ENCODE results near the gene RGS7BP. TPM values are rescaled to one million over a fixed set of nuclear protein-coding genes. Genes with fewer than 3 reads are reported as not detected.

RGS7BP gene
- total and polyA plus RNA-seq, 5 experiments from 2014 or later = not detected

GRCh38 chr5:64615895-64616294 is 110.1 kb downstream of the RGS7BP start:
- POLR2A ChIA-PET = no interaction called here
- DNase-seq (no peak), ATAC-seq (no peak)
- Mint-ChIP-seq H3K4me3 (no peak overlapping the region), H3K4me1 (no peaks in the 10 kb centered on the region), H3K9me3 (no peaks in the 10 kb centered on the region), H3K27ac (no peak overlapping the region), H3K36me3 (no peaks in the 10 kb centered on the region), H3K27me3 (peaks cover 4 to 18% (median 12%) of the 10 kb centered on the region in 5 donors)

GRCh38 chr5:64619609-64620008 is 113.8 kb downstream of the RGS7BP start:
- no peaks in the 10 kb centered on the region for H3K36me3 Mint-ChIP-seq
- no peak overlapping the region for H3K4me3 Mint-ChIP-seq
- no peak overlapping the region for H3K27ac Mint-ChIP-seq
- H3K4me1 Mint-ChIP-seq = no peaks in the 10 kb centered on the region
- ATAC-seq (no peak), DNase-seq (no peak)
- POLR2A ChIA-PET = no interaction called here
- H3K27me3 Mint-ChIP-seq = peaks cover 20 to 51% (median 24%) of the 10 kb centered on the region in 5 donors
- H3K9me3 Mint-ChIP-seq = no peaks in the 10 kb centered on the region

GRCh38 chr5:64622991-64623390 is 117.2 kb downstream of the RGS7BP start:
- no peaks in the 10 kb centered on the region for H3K9me3 Mint-ChIP-seq
- peaks cover 13 to 48% (median 34%) of the 10 kb centered on the region in 5 donors for H3K27me3 Mint-ChIP-seq
- DNase-seq (no peak), ATAC-seq (no peak)
- no peaks in the 10 kb centered on the region for H3K36me3 Mint-ChIP-seq
- H3K4me3 Mint-ChIP-seq = no peak overlapping the region
- no peaks in the 10 kb centered on the region for H3K4me1 Mint-ChIP-seq
- POLR2A ChIA-PET = no interaction called here
- no peak overlapping the region for H3K27ac Mint-ChIP-seq

- Mint-ChIP-seq H3K27me3 (peaks cover 13 to 48% (median 34%) of the 10 kb centered on the region in 5 donors), H3K9me3 (no peaks in the 10 kb centered on the region), H3K4me1 (no peaks in the 10 kb centered on the region), H3K27ac (no peak overlapping the region), H3K4me3 (no peak overlapping the region), H3K36me3 (no peaks in the 10 kb centered on the region)
- DNase-seq (no peak), ATAC-seq (no peak)
- POLR2A ChIA-PET = no interaction called here
Measured at GRCh38 chr5:64625678-64626077, 119.9 kb downstream of the RGS7BP start.

- Mint-ChIP-seq H3K4me1 (no peaks in the 10 kb centered on the region), H3K4me3 (no peak overlapping the region), H3K27me3 (peaks cover 4 to 23% (median 13%) of the 10 kb centered on the region in 5 donors), H3K36me3 (no peaks in the 10 kb centered on the region), H3K9me3 (no peaks in the 10 kb centered on the region), H3K27ac (no peak overlapping the region)
- no peak for ATAC-seq
- POLR2A ChIA-PET = no interaction called here
- DNase-seq = no peak
Measured at GRCh38 chr5:64628901-64629300, 123.1 kb downstream of the RGS7BP start.

GRCh38 chr5:64629841-64630240 is 124.0 kb downstream of the RGS7BP start:
- Mint-ChIP-seq H3K36me3 (no peaks in the 10 kb centered on the region), H3K27me3 (peaks cover 0 to 15% (median 7%) of the 10 kb centered on the region in 5 donors), H3K4me3 (no peak overlapping the region), H3K9me3 (no peaks in the 10 kb centered on the region), H3K27ac (no peak overlapping the region), H3K4me1 (no peaks in the 10 kb centered on the region)
- DNase-seq (no peak), ATAC-seq (no peak)
- POLR2A ChIA-PET = no interaction called here

- POLR2A ChIA-PET = no interaction called here
- no peaks in the 10 kb centered on the region for H3K36me3 Mint-ChIP-seq
- H3K4me1 Mint-ChIP-seq = peaks cover 0 to 3% (median under 1%) of the 10 kb centered on the region in 4 donors
- H3K4me3 Mint-ChIP-seq = no peak overlapping the region
- H3K27me3 Mint-ChIP-seq = peaks cover 7 to 12% (median 10%) of the 10 kb centered on the region in 5 donors
- DNase-seq = no peak
- ATAC-seq = no peak
- no peaks in the 10 kb centered on the region for H3K9me3 Mint-ChIP-seq
- no peak overlapping the region for H3K27ac Mint-ChIP-seq
Measured at GRCh38 chr5:64632251-64632650, 126.4 kb downstream of the RGS7BP start.

GRCh38 chr5:64634997-64635686 is 129.3 kb downstream of the RGS7BP start:
- ATAC-seq = peak in 1 of 2 donors; percentile 32
- no peaks in the 10 kb centered on the region for H3K36me3 Mint-ChIP-seq
- H3K27me3 Mint-ChIP-seq = peaks cover 13 to 17% (median 16%) of the 10 kb centered on the region in 5 donors
- DNase-seq = peak in 3 of 10 donors; percentile 35 to 44 (median 44)
- H3K9me3 Mint-ChIP-seq = no peaks in the 10 kb centered on the region
- H3K4me3 Mint-ChIP-seq = no peak overlapping the region
- POLR2A ChIA-PET = no interaction called here
- peaks cover 0 to 3% (median under 1%) of the 10 kb centered on the region in 4 donors for H3K4me1 Mint-ChIP-seq
- no peak overlapping the region for H3K27ac Mint-ChIP-seq

- Mint-ChIP-seq H3K9me3 (no peaks in the 10 kb centered on the region), H3K27ac (no peak overlapping the region), H3K36me3 (no peaks in the 10 kb centered on the region), H3K4me3 (no peak overlapping the region), H3K4me1 (peaks cover 0 to 3% (median under 1%) of the 10 kb centered on the region in 4 donors), H3K27me3 (peaks cover 14 to 17% (median 16%) of the 10 kb centered on the region in 5 donors)
- DNase-seq (no peak), ATAC-seq (peak in 1 of 2 donors; percentile 30)
- POLR2A ChIA-PET = no interaction called here
Measured at GRCh38 chr5:64637144-64637543, 131.3 kb downstream of the RGS7BP start.

GRCh38 chr5:64637837-64638443 is 132.1 kb downstream of the RGS7BP start:
- Mint-ChIP-seq H3K36me3 (no peaks in the 10 kb centered on the region), H3K9me3 (no peaks in the 10 kb centered on the region), H3K4me1 (peaks cover 0 to 3% (median under 1%) of the 10 kb centered on the region in 4 donors), H3K27me3 (peaks cover 14 to 17% (median 16%) of the 10 kb centered on the region in 5 donors), H3K27ac (no peak overlapping the region), H3K4me3 (no peak overlapping the region)
- ATAC-seq (no peak), DNase-seq (no peak)
- POLR2A ChIA-PET = no interaction called here

- H3K4me1 Mint-ChIP-seq = no peaks in the 10 kb centered on the region
- peaks cover 0 to 2% (median 0%) of the 10 kb centered on the region in 5 donors for H3K27me3 Mint-ChIP-seq
- DNase-seq (no peak), ATAC-seq (no peak)
- H3K36me3 Mint-ChIP-seq = no peaks in the 10 kb centered on the region
- no peak overlapping the region for H3K4me3 Mint-ChIP-seq
- H3K27ac Mint-ChIP-seq = no peak overlapping the region
- H3K9me3 Mint-ChIP-seq = no peaks in the 10 kb centered on the region
- POLR2A ChIA-PET = no interaction called here
Measured at GRCh38 chr5:64644831-64645230, 139.0 kb downstream of the RGS7BP start.

- Mint-ChIP-seq H3K27me3 (peaks cover 0 to 3% (median 0%) of the 10 kb centered on the region in 5 donors), H3K4me3 (no peak overlapping the region), H3K9me3 (peaks cover 0 to 3% (median 0%) of the 10 kb centered on the region in 9 donors), H3K4me1 (no peaks in the 10 kb centered on the region), H3K36me3 (no peaks in the 10 kb centered on the region), H3K27ac (no peak overlapping the region)
- no peak for ATAC-seq
- POLR2A ChIA-PET = no interaction called here
- DNase-seq = no peak
Measured at GRCh38 chr5:64646169-64646568, 140.4 kb downstream of the RGS7BP start.

GRCh38 chr5:64649512-64649911 is 143.7 kb downstream of the RGS7BP start:
- H3K27ac Mint-ChIP-seq = no peak overlapping the region
- H3K27me3 Mint-ChIP-seq = peaks cover 0 to 3% (median 0%) of the 10 kb centered on the region in 5 donors
- DNase-seq = no peak
- H3K36me3 Mint-ChIP-seq = peaks cover 0 to 4% (median 0%) of the 10 kb centered on the region in 3 donors
- no peak overlapping the region for H3K4me3 Mint-ChIP-seq
- ATAC-seq = no peak
- POLR2A ChIA-PET = no interaction called here
- H3K4me1 Mint-ChIP-seq = no peaks in the 10 kb centered on the region
- H3K9me3 Mint-ChIP-seq = peaks cover 0 to 9% (median 3%) of the 10 kb centered on the region in 9 donors
